GM19099 (cell line): ENCODE data around the gene CACNA1E.

ENCODE experiments used
- POLR2A ChIP-seq: IDR thresholded peaks from 3 replicates; pipeline ENCODE4 v1.6.1; 2011; ENCODE audit warnings: low read depth; ENCODE audit not compliant: insufficient read length; ENCODE audit errors: extremely low read depth

CACNA1E gene

GRCh38 chr1:181623850-181624249 is 140.5 kb downstream of the CACNA1E start:
- no peak for TF ChIP-seq POLR2A

- TF ChIP-seq POLR2A: no peak
Measured at GRCh38 chr1:181626279-181626938, 143.1 kb downstream of the CACNA1E start.

- TF ChIP-seq POLR2A: no peak
Measured at GRCh38 chr1:181630398-181630797, 147.1 kb downstream of the CACNA1E start.

GRCh38 chr1:181630838-181631237 is 147.5 kb downstream of the CACNA1E start:
- TF ChIP-seq POLR2A: no peak

- no peak for TF ChIP-seq POLR2A
Measured at GRCh38 chr1:181632492-181632891, 149.2 kb downstream of the CACNA1E start.

GRCh38 chr1:181632960-181633359 is 149.6 kb downstream of the CACNA1E start:
- no peak for TF ChIP-seq POLR2A

- no peak for TF ChIP-seq POLR2A
Measured at GRCh38 chr1:181635110-181635509, 151.8 kb downstream of the CACNA1E start.

GRCh38 chr1:181637998-181638397 is 154.7 kb downstream of the CACNA1E start:
- no peak for TF ChIP-seq POLR2A

- no peak for TF ChIP-seq POLR2A
Measured at GRCh38 chr1:181640956-181641355, 157.6 kb downstream of the CACNA1E start.

GRCh38 chr1:181643631-181644030 is 160.3 kb downstream of the CACNA1E start:
- TF ChIP-seq POLR2A: no peak

- TF ChIP-seq POLR2A: no peak
Measured at GRCh38 chr1:181645171-181645570, 161.9 kb downstream of the CACNA1E start.

- no peak for TF ChIP-seq POLR2A
Measured at GRCh38 chr1:181646710-181647109, 163.4 kb downstream of the CACNA1E start.

- no peak for TF ChIP-seq POLR2A
Measured at GRCh38 chr1:181647314-181648035, 164.2 kb downstream of the CACNA1E start.

- no peak for TF ChIP-seq POLR2A
Measured at GRCh38 chr1:181651276-181651675, 168.0 kb downstream of the CACNA1E start.

GRCh38 chr1:181655756-181656155 is 172.4 kb downstream of the CACNA1E start:
- no peak for TF ChIP-seq POLR2A

- no peak for TF ChIP-seq POLR2A
Measured at GRCh38 chr1:181656491-181656890, 173.2 kb downstream of the CACNA1E start.
